ENCODE data around the gene TOP3B. TPM values are rescaled to one million over a fixed set of nuclear protein-coding genes. Genes with fewer than 3 reads are reported as not detected.

TOP3B gene
- total and polyA plus RNA-seq, 9 of the 15 experiments (the other 6 are each of a cell fraction or from before 2014, with no cell fraction given), result 3.0 to 188 (median 112) TPM

DNA sequence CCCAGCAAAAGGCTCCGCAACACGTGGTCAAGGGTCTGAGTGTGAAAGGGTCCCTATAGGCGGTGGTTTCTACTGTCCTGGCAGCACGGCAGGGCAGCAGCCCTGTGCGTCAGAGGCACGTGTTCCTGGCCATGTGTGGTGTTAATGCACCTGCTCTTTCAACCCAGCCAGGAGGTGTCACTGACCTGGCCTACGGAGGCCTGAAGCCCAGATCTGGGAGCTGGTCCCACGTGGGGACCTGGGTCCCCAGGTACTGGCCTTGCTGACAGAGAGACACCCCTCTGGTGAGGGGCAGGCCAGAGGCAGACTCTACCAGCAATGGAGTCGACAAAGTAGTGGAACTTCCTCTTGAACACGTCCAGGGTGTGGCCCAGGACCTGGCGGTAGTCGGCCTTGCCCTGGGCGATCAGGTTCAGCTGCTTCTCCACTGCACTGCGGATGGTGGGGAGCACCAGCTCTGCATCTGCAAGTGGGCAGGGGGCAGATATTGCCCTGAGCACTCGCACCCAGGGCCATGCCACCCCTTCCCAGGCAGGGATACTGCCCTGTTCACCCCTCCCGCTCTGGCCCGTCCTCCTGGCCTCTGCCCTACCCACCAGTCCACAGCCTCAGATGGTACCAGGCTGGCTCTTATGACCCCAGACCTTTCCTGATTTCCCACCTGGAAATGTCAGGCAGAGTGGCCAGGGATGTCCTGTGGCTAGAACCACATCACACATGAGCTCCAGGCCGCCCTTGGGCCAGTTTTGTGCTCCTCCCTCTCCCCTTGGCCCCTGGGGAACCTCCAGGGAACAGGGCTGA lies 23.1 kb downstream of the TOP3B start (continued):
- TF ChIP-seq ETV5 (CRISPR knock-in tag; IDR thresholded peaks at IDR 0.05; ENCODE audit: low read depth), result no peak
- TF ChIP-seq CSDE1 (IDR thresholded peaks at IDR 0.05), result no peak
- TF ChIP-seq ZNF263 (CRISPR knock-in tag; IDR thresholded peaks at IDR 0.05; ENCODE audit: borderline replicate concordance), result peak; percentile 81
- TF ChIP-seq, protein P1, sequence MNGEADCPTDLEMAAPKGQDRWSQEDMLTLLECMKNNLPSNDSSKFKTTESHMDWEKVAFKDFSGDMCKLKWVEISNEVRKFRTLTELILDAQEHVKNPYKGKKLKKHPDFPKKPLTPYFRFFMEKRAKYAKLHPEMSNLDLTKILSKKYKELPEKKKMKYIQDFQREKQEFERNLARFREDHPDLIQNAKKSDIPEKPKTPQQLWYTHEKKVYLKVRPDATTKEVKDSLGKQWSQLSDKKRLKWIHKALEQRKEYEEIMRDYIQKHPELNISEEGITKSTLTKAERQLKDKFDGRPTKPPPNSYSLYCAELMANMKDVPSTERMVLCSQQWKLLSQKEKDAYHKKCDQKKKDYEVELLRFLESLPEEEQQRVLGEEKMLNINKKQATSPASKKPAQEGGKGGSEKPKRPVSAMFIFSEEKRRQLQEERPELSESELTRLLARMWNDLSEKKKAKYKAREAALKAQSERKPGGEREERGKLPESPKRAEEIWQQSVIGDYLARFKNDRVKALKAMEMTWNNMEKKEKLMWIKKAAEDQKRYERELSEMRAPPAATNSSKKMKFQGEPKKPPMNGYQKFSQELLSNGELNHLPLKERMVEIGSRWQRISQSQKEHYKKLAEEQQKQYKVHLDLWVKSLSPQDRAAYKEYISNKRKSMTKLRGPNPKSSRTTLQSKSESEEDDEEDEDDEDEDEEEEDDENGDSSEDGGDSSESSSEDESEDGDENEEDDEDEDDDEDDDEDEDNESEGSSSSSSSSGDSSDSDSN (IDR thresholded peaks at IDR 0.05; ENCODE audit: borderline replicate concordance in 1 of 2, low read depth in 2 of 2, low read length in 2 of 2), result no peak
- TF ChIP-seq ZNF253 (CRISPR knock-in tag; conservative IDR thresholded peaks at IDR 0.05), result no peak
- TF ChIP-seq MBD2 (IDR thresholded peaks at IDR 0.05; ENCODE audit: borderline replicate concordance, low read depth), result 0 out of 2 replicates have a peak, but pooled peaks have one; percentile 24
- TF ChIP-seq FOXA1 (IDR thresholded peaks at IDR 0.05; ENCODE audit: borderline replicate concordance), result no peak
- TF ChIP-seq, protein P2, sequence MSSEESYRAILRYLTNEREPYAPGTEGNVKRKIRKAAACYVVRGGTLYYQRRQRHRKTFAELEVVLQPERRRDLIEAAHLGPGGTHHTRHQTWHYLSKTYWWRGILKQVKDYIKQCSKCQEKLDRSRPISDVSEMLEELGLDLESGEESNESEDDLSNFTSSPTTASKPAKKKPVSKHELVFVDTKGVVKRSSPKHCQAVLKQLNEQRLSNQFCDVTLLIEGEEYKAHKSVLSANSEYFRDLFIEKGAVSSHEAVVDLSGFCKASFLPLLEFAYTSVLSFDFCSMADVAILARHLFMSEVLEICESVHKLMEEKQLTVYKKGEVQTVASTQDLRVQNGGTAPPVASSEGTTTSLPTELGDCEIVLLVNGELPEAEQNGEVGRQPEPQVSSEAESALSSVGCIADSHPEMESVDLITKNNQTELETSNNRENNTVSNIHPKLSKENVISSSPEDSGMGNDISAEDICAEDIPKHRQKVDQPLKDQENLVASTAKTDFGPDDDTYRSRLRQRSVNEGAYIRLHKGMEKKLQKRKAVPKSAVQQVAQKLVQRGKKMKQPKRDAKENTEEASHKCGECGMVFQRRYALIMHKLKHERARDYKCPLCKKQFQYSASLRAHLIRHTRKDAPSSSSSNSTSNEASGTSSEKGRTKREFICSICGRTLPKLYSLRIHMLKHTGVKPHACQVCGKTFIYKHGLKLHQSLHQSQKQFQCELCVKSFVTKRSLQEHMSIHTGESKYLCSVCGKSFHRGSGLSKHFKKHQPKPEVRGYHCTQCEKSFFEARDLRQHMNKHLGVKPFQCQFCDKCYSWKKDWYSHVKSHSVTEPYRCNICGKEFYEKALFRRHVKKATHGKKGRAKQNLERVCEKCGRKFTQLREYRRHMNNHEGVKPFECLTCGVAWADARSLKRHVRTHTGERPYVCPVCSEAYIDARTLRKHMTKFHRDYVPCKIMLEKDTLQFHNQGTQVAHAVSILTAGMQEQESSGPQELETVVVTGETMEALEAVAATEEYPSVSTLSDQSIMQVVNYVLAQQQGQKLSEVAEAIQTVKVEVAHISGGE (CRISPR knock-in tag; IDR thresholded peaks at IDR 0.05), result no peak; a peak in 1 of 6 replicates
- no peak for TF ChIP-seq ZNF274 (IDR thresholded peaks at IDR 0.05; ENCODE audit: borderline replicate concordance, low read depth, low read length)
- no peak for TF ChIP-seq NFXL1 (CRISPR knock-in tag; IDR thresholded peaks at IDR 0.05)
- TF ChIP-seq GABPA (tag; conservative IDR thresholded peaks at IDR 0.05; ENCODE audit: low read depth), result no peak
- TF ChIP-seq, protein P3, sequence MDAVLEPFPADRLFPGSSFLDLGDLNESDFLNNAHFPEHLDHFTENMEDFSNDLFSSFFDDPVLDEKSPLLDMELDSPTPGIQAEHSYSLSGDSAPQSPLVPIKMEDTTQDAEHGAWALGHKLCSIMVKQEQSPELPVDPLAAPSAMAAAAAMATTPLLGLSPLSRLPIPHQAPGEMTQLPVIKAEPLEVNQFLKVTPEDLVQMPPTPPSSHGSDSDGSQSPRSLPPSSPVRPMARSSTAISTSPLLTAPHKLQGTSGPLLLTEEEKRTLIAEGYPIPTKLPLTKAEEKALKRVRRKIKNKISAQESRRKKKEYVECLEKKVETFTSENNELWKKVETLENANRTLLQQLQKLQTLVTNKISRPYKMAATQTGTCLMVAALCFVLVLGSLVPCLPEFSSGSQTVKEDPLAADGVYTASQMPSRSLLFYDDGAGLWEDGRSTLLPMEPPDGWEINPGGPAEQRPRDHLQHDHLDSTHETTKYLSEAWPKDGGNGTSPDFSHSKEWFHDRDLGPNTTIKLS (IDR thresholded peaks at IDR 0.05; ENCODE audit: borderline replicate concordance, low read depth), result no peak
- TF ChIP-seq ZNF644 (tag; IDR thresholded peaks at IDR 0.05; ENCODE audit: low read depth), result no peak
- TF ChIP-seq LCOR (CRISPR knock-in tag; IDR thresholded peaks at IDR 0.05), result no peak
- TF ChIP-seq ZC3H8 (IDR thresholded peaks at IDR 0.05), result no peak
- TF ChIP-seq STAT5A (IDR thresholded peaks at IDR 0.05; ENCODE audit: borderline replicate concordance, low read length), result no peak
- TF ChIP-seq, protein P4, sequence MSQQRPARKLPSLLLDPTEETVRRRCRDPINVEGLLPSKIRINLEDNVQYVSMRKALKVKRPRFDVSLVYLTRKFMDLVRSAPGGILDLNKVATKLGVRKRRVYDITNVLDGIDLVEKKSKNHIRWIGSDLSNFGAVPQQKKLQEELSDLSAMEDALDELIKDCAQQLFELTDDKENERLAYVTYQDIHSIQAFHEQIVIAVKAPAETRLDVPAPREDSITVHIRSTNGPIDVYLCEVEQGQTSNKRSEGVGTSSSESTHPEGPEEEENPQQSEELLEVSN (IDR thresholded peaks at IDR 0.05; ENCODE audit: borderline replicate concordance in 1 of 2, extremely low read depth in 1 of 2, insufficient read depth in 1 of 2, insufficient read length in 1 of 2, low read depth in 1 of 2, low read length in 1 of 2, poor library complexity in 1 of 2, severe bottlenecking in 1 of 2), result no peak
- TF ChIP-seq ILK (tag; IDR thresholded peaks at IDR 0.05; ENCODE audit: borderline replicate concordance, low read depth), result no peak
